Gastrocnemius medialis (tissue), 4 donors: ENCODE measurements around the gene TIMP3. TPM values are rescaled to one million over a fixed set of nuclear protein-coding genes. Genes with fewer than 3 reads are reported as not detected.

Experiments used
- ATAC-seq, 2 donors: fragments of 150-250 bp; one replicate each; pipeline ENCODE4 v1.9.1; 2016
- DNase-seq, 2 donors: peaks; one replicate each; pipeline ENCODE4 v3.0.0-alpha.2; 2019
- H3K27ac ChIP-seq, 4 donors: fragments of 200-600 bp; sonication (generic); 1 replicate in 1 of 4; 2 replicates in 3 of 4; pipeline ENCODE4 v1.5.1; 2016 to 2018; ENCODE audit warnings: mild to moderate bottlenecking in 2 of 4, moderate library complexity in 1 of 4
- H3K27me3 ChIP-seq, 3 donors: fragments of 200-600 bp; sonication (generic) in 2 of 3; 1 replicate in 1 of 3; 2 replicates in 2 of 3; pipeline versions ENCODE4 v1.5.1 to v1.6.0; 2016 to 2019; ENCODE audit warnings: mild to moderate bottlenecking in 1 of 3, moderate library complexity in 1 of 3
- H3K36me3 ChIP-seq, 2 donors: fragments of 200-600 bp; sonication (generic) in 1 of 2; one replicate each; pipeline ENCODE4 v1.5.1; 2017 to 2018
- H3K4me1 ChIP-seq, 2 donors: fragments of 200-600 bp; sonication (generic) in 1 of 2; one replicate each; pipeline ENCODE4 v1.5.1; 2016 to 2017; ENCODE audit warnings: mild to moderate bottlenecking in 2 of 2
- H3K4me3 ChIP-seq, 4 donors: fragments of 200-600 bp; sonication (generic) in 3 of 4; 1 replicate in 1 of 4; 2 replicates in 3 of 4; pipeline ENCODE4 v1.5.1; 2016 to 2019; ENCODE audit warnings: mild to moderate bottlenecking in 2 of 4
- H3K9me3 ChIP-seq, 3 donors: fragments of 200-600 bp; sonication (generic) in 2 of 3; 1 replicate in 1 of 3; 2 replicates in 2 of 3; pipeline ENCODE4 v1.5.1; 2016 to 2019
- CTCF ChIP-seq, 5 experiments: fragments of 450-650 bp in 3 of 5; fragments of 200-600 bp in 2 of 5; sonication (generic) in 2 of 5; IDR thresholded peaks in 4 of 5; conservative IDR thresholded peaks in 1 of 5; 1 replicate in 4 of 5; 2 replicates in 1 of 5; pipeline ENCODE4 v1.5.1; 2016 to 2019; ENCODE audit warnings: antibody characterized with exemption in 5 of 5, mild to moderate bottlenecking in 3 of 5, moderate library complexity in 3 of 5
- POLR2A ChIP-seq, 2 donors: fragments of 450-650 bp; IDR thresholded peaks; one replicate each; pipeline ENCODE4 v1.6.1; 2017; ENCODE audit warnings: antibody characterized with exemption in 2 of 2, mild to moderate bottlenecking in 2 of 2, moderate library complexity in 2 of 2
- in situ Hi-C, 4 donors: fragments of 200-750 bp; cut with MboI; loops; one replicate each; pipeline versions ENCODE4 v1.15.0 to v1.8.0; 2017; ENCODE audit warnings: low sequenced_read_pairs in 4 of 4
- intact Hi-C: fragments of 100-400 bp; cut with DNase I; formaldehyde crosslinking; loops from one replicate; pipeline ENCODE4 v1.15.1; 2023; ENCODE audit warnings: low total_unique reads
- total RNA-seq, 4 donors: library from RNA; depleted of rRNA; stranded (reverse); fragments of >200 nt; gene quantifications; one replicate each; pipeline versions ENCODE4 v1.1.0 to v1.2.3, GENCODE V29; 2016

Gene TIMP3
- total RNA-seq, 4 donors from 2014 or later, result 102 to 247 (median 144) TPM

GRCh38 chr22:32775957-32776356 is 25.5 kb upstream of the TIMP3 start:
- in situ Hi-C loops (loop anchor here in 1 of 4 donors (25.0 kb wide), 1 partner anchor 239 kb away; no protein-coding TSS in a partner anchor), intact Hi-C loops (no loop called here)
- Histone ChIP-seq H3K36me3 (no peaks in the 10 kb centered on the region), H3K9me3 (no peaks in the 10 kb centered on the region), H3K27ac (no peak overlapping the region), H3K4me3 (no peak overlapping the region), H3K4me1 (no peaks in the 10 kb centered on the region), H3K27me3 (no peaks in the 10 kb centered on the region)
- DNase-seq (no peak), ATAC-seq (no peak)
- TF ChIP-seq CTCF (IDR thresholded peaks at IDR 0.05 in 4 of 5, conservative IDR thresholded peaks at IDR 0.05 in 1 of 5) (peak in 2 of 5 experiments; percentile 16 to 17), POLR2A (IDR thresholded peaks at IDR 0.05) (no peak)

DNA sequence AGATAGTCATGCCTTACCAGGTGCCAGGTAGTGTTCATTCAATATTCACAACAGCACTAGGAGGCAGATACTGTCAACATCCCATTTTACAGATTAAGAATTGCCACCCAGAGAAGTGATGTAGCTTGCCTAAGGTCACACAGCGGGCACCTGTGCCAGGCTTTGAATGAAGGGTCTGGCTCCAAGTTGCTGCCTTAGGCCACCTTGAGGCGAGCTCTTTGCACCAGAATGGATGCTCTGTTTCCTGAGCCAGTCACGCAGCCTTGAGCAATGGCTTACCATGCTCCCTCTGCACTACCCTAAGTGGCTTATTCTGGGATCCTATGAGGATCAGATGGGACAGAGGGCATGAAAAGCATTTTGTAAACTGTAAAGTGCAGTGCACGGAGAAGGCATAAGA is 25.1 kb upstream of the TIMP3 start:
- intact Hi-C loops, result no loop called here
- H3K4me1 ChIP-seq, result no peaks in the 10 kb centered on the region
- H3K4me3 ChIP-seq, result no peak overlapping the region
- in situ Hi-C loops, result loop anchor here in 1 of 4 donors (25.0 kb wide), 1 partner anchor 239 kb away; no protein-coding TSS in a partner anchor
- no peak for DNase-seq
- H3K36me3 ChIP-seq, result no peaks in the 10 kb centered on the region
- H3K9me3 ChIP-seq, result no peaks in the 10 kb centered on the region
- no peaks in the 10 kb centered on the region for H3K27me3 ChIP-seq
- no peak for ATAC-seq
- no peak for TF ChIP-seq CTCF (IDR thresholded peaks at IDR 0.05 in 4 of 5, conservative IDR thresholded peaks at IDR 0.05 in 1 of 5)
- TF ChIP-seq POLR2A (IDR thresholded peaks at IDR 0.05), result no peak
- no peak overlapping the region for H3K27ac ChIP-seq

GRCh38 chr22:32776802-32777201 is 24.7 kb upstream of the TIMP3 start:
- intact Hi-C loops (no loop called here), in situ Hi-C loops (loop anchor here in 1 of 4 donors (25.0 kb wide), 1 partner anchor 240 kb away; no protein-coding TSS in a partner anchor)
- ATAC-seq, result no peak
- Histone ChIP-seq H3K4me3 (no peak overlapping the region), H3K9me3 (no peaks in the 10 kb centered on the region), H3K27me3 (no peaks in the 10 kb centered on the region), H3K27ac (no peak overlapping the region), H3K4me1 (no peaks in the 10 kb centered on the region), H3K36me3 (no peaks in the 10 kb centered on the region)
- TF ChIP-seq CTCF (IDR thresholded peaks at IDR 0.05 in 4 of 5, conservative IDR thresholded peaks at IDR 0.05 in 1 of 5) (no peak), POLR2A (IDR thresholded peaks at IDR 0.05) (no peak)
- DNase-seq, result no peak

- H3K36me3 ChIP-seq, result no peaks in the 10 kb centered on the region
- H3K27ac ChIP-seq, result no peak overlapping the region
- no peak for TF ChIP-seq CTCF (IDR thresholded peaks at IDR 0.05 in 4 of 5, conservative IDR thresholded peaks at IDR 0.05 in 1 of 5)
- TF ChIP-seq POLR2A (IDR thresholded peaks at IDR 0.05), result no peak
- no peak overlapping the region for H3K4me3 ChIP-seq
- intact Hi-C loops, result no loop called here
- H3K9me3 ChIP-seq, result no peaks in the 10 kb centered on the region
- no peaks in the 10 kb centered on the region for H3K27me3 ChIP-seq
- ATAC-seq (no peak), DNase-seq (no peak)
- H3K4me1 ChIP-seq, result no peaks in the 10 kb centered on the region
- in situ Hi-C loops, result loop anchor here in 1 of 4 donors (25.0 kb wide), 1 partner anchor 241 kb away; no protein-coding TSS in a partner anchor
Observed at GRCh38 chr22:32777987-32778386, 23.5 kb upstream of the TIMP3 start.
